ENCODE measurements around the gene PLAC8.
"Not testable (repeated sequence)": the region's sequence is repeated elsewhere in the genome, so short reads cannot be mapped to it uniquely, and the experiment has no call there.

Gene PLAC8

GRCh38 chr4:83067058-83067639, 47.4 kb downstream of the PLAC8 start:
- H3K4me3 ChIP-seq (ENCODE audit: low read depth, low read length), result no peak overlapping the region
- DNase-seq (ENCODE audit: low read depth, low spot score), result no peak
- ChIA-PET POLR2A (no interaction called here), CTCF (interaction anchor here (1.3 to 1.6 kb wide), 4 partner anchors 8 to 217 kb away, joined by 4 to 7 read pairs (median 4); partner anchors contain the start of gene COQ2)
- no peak for TF ChIP-seq CTCF (IDR thresholded peaks at IDR 0.05; ENCODE audit: insufficient read depth, low read length, missing control alignments)

GRCh38 chr4:83065266-83065665, 49.3 kb downstream of the PLAC8 start:
- H3K4me3 ChIP-seq (ENCODE audit: low read depth, low read length), result no peak overlapping the region
- TF ChIP-seq CTCF (IDR thresholded peaks at IDR 0.05; ENCODE audit: insufficient read depth, low read length, missing control alignments), result no peak
- ChIA-PET CTCF (interaction anchor here (1.4 to 3.5 kb wide), 2 partner anchors 9 to 10 kb away, joined by 3 to 21 read pairs; no protein-coding TSS in a partner anchor), POLR2A (no interaction called here)
- DNase-seq (ENCODE audit: low read depth, low spot score), result no peak

- CTCF ChIA-PET, result interaction anchor here (0.8 to 3.5 kb wide), 4 partner anchors 12 to 218 kb away, joined by 3 to 21 read pairs (median 12); no protein-coding TSS in a partner anchor
Measured at GRCh38 chr4:83062739-83063138, 51.8 kb downstream of the PLAC8 start.

GRCh38 chr4:83054928-83055327, 59.6 kb downstream of the PLAC8 start:
- no peak for DNase-seq (ENCODE audit: low read depth, low spot score)
- no peak overlapping the region for H3K4me3 ChIP-seq (ENCODE audit: low read depth, low read length)
- no peak for TF ChIP-seq CTCF (IDR thresholded peaks at IDR 0.05; ENCODE audit: insufficient read depth, low read length, missing control alignments)
- CTCF ChIA-PET, result interaction anchor here (1.0 to 8.4 kb wide), 11 partner anchors 10 to 247 kb away, joined by 3 to 104 read pairs (median 3); partner anchors contain the start of gene COQ2
- POLR2A ChIA-PET, result no interaction called here

More at GRCh38 chr4:83062739-83063138, 51.8 kb downstream of the PLAC8 start:
- TF ChIP-seq CTCF (IDR thresholded peaks at IDR 0.05; ENCODE audit: insufficient read depth, low read length, missing control alignments), result no peak
- H3K4me3 ChIP-seq (ENCODE audit: low read depth, low read length), result no peak overlapping the region
- POLR2A ChIA-PET, result no interaction called here
- DNase-seq (ENCODE audit: low read depth, low spot score), result no peak

- CTCF ChIA-PET, result interaction anchor here (0.8 to 1.9 kb wide), 6 partner anchors 10 to 235 kb away, joined by 3 to 4 read pairs (median 3); partner anchors contain the start of gene COQ2
- H3K4me3 ChIP-seq (ENCODE audit: low read depth, low read length); POLR2A ChIA-PET; DNase-seq (ENCODE audit: low read depth, low spot score): not testable (repeated sequence)
Measured at GRCh38 chr4:83048781-83049180, 65.7 kb downstream of the PLAC8 start.

GRCh38 chr4:83046693-83047473, 67.6 kb downstream of the PLAC8 start:
- CTCF ChIA-PET, result interaction anchor here (0.8 to 1.5 kb wide), 5 partner anchors 9 to 235 kb away, joined by 3 to 5 read pairs (median 3); no protein-coding TSS in a partner anchor
- POLR2A ChIA-PET, result interaction anchor here (1.2 kb wide), 1 partner anchor 12 kb away, joined by 3 read pairs; the partner anchor contains the start of gene COPS4
- TF ChIP-seq CTCF (IDR thresholded peaks at IDR 0.05; ENCODE audit: insufficient read depth, low read length, missing control alignments), result no peak
- DNase-seq (ENCODE audit: low read depth, low spot score), result no peak
- no peak overlapping the region for H3K4me3 ChIP-seq (ENCODE audit: low read depth, low read length)
